Tibial nerve (tissue), 4 donors: ENCODE data around the gene EBNA1BP2.

Experiments
- CTCF ChIP-seq, 5 experiments: fragments of 200-600 bp in 3 of 5; fragments of 450-650 bp in 2 of 5; sonication (generic) in 3 of 5; IDR thresholded peaks; one replicate each; pipeline ENCODE4 v1.5.1; 2016 to 2019; ENCODE audit warnings: antibody characterized with exemption in 5 of 5, mild to moderate bottlenecking in 3 of 5, moderate library complexity in 2 of 5
- EP300 ChIP-seq, 2 donors: sonication (generic); formaldehyde crosslinking; IDR thresholded peaks; one replicate each; pipeline ENCODE4 v1.6.1; 2017; ENCODE audit warnings: antibody characterized with exemption in 2 of 2, mild to moderate bottlenecking in 1 of 2
- POLR2A ChIP-seq, 2 donors: fragments of 450-650 bp; IDR thresholded peaks; one replicate each; pipeline ENCODE4 v1.6.1; 2017; ENCODE audit warnings: antibody characterized with exemption in 2 of 2, mild to moderate bottlenecking in 2 of 2, moderate library complexity in 2 of 2

- TF ChIP-seq EP300 (IDR thresholded peaks at IDR 0.05): no peak
- no peak for TF ChIP-seq CTCF (IDR thresholded peaks at IDR 0.05)
- no peak for TF ChIP-seq POLR2A (IDR thresholded peaks at IDR 0.05)
Measured at GRCh38 chr1:43144237-43144636, 27.9 kb downstream of the EBNA1BP2 start.
